Keratinocyte (primary cell): ENCODE results near the gene ZNF627. TPM values are rescaled to one million over a fixed set of nuclear protein-coding genes. Genes with fewer than 3 reads are reported as not detected.

ENCODE experiments used
- DNase-seq: peaks from one replicate; pipeline ENCODE4 v3.0.0-alpha.2; 2011; ENCODE audit warnings: low read depth, missing footprints, low spot score
- FAIRE-seq: peaks from 2 replicates; lab custom pipeline; 2011; peaks lifted over from hg19 to GRCh38; lab: Jason Lieb, UNC
- H2AFZ ChIP-seq: 2 replicates; pipeline ENCODE4 v1.6.0; 2012; ENCODE audit warnings: low read length, control low read depth, inconsistent platforms; ENCODE audit not compliant: control insufficient read depth
- H3K27ac ChIP-seq: 2 replicates; pipeline ENCODE4 v1.5.1; 2011; ENCODE audit warnings: low read length; ENCODE audit not compliant: control insufficient read depth, insufficient read depth
- H3K27me3 ChIP-seq: 3 replicates; pipeline ENCODE4 v1.6.0; 2011; ENCODE audit warnings: low read length; ENCODE audit not compliant: control insufficient read depth, insufficient read depth; ENCODE audit errors: extremely low read depth
- H3K36me3 ChIP-seq, 2 experiments: 2 replicates in 1 of 2; 3 replicates in 1 of 2; pipeline ENCODE4 v1.5.1; 2011; ENCODE audit warnings: low read length in 2 of 2, mild to moderate bottlenecking in 1 of 2; ENCODE audit not compliant: control insufficient read depth in 2 of 2, insufficient read depth in 2 of 2; ENCODE audit errors: extremely low read depth in 1 of 2
- H3K4me1 ChIP-seq: 3 replicates; pipeline ENCODE4 v1.5.1; 2011; ENCODE audit warnings: low read length; ENCODE audit not compliant: control insufficient read depth, insufficient read depth; ENCODE audit errors: extremely low read depth
- H3K4me2 ChIP-seq: 3 replicates; pipeline ENCODE4 v1.6.0; 2011; ENCODE audit warnings: low read depth, low read length; ENCODE audit not compliant: control insufficient read depth, insufficient read depth; ENCODE audit errors: extremely low read depth
- H3K4me3 ChIP-seq, 3 experiments: fragments of 200-600 bp in 1 of 3; sonication (generic) in 1 of 3; 2 replicates in 2 of 3; 3 replicates in 1 of 3; pipeline ENCODE4 v1.5.1; 2011 to 2016; ENCODE audit warnings: low read length in 3 of 3, mild to moderate bottlenecking in 3 of 3, control low read depth in 2 of 3, inconsistent platforms in 1 of 3, low read depth in 1 of 3, mixed read lengths in 1 of 3, mixed run types in 1 of 3, moderate library complexity in 1 of 3; ENCODE audit not compliant: control insufficient read depth in 2 of 3, insufficient read depth in 2 of 3; ENCODE audit errors: extremely low read depth in 1 of 3
- H3K79me2 ChIP-seq: 2 replicates; pipeline ENCODE4 v1.6.0; 2012; ENCODE audit warnings: low read length; ENCODE audit not compliant: control insufficient read depth, insufficient read depth
- H3K9ac ChIP-seq: 3 replicates; pipeline ENCODE4 v1.6.0; 2011; ENCODE audit warnings: low read length; ENCODE audit not compliant: control insufficient read depth, insufficient read depth; ENCODE audit errors: extremely low read depth
- H3K9me1 ChIP-seq: 3 replicates; pipeline ENCODE4 v1.6.0; 2011; ENCODE audit warnings: low read length; ENCODE audit not compliant: control insufficient read depth, insufficient read depth; ENCODE audit errors: extremely low read depth
- H3K9me3 ChIP-seq: 2 replicates; pipeline ENCODE4 v1.5.1; 2012; ENCODE audit warnings: low read depth, low read length; ENCODE audit not compliant: control insufficient read depth
- H4K20me1 ChIP-seq: 3 replicates; pipeline ENCODE4 v1.6.0; 2011; ENCODE audit warnings: low read length; ENCODE audit not compliant: control insufficient read depth, insufficient read depth; ENCODE audit errors: extremely low read depth
- CTCF ChIP-seq, 3 experiments: IDR thresholded peaks in 1 of 3; conservative IDR thresholded peaks in 1 of 3; optimal IDR thresholded peaks in 1 of 3; 2 replicates in 2 of 3; 3 replicates in 1 of 3; pipeline versions ENCODE3 to v1.5.1; 2011; ENCODE audit warnings: low read length in 3 of 3, mild to moderate bottlenecking in 3 of 3, moderate library complexity in 2 of 3, control low read depth in 1 of 3, inconsistent platforms in 1 of 3; ENCODE audit not compliant: insufficient read depth in 2 of 3; ENCODE audit errors: extremely low read depth in 1 of 3
- EZH2 ChIP-seq: IDR thresholded peaks from one replicate; pipeline ENCODE4 v1.6.1; 2012; ENCODE audit warnings: inconsistent platforms, mild to moderate bottlenecking, low read length, moderate library complexity
- dilution Hi-C: fragments of 300-500 bp; cut with MboI; formaldehyde crosslinking; loops from one replicate; pipeline ENCODE4 v1.7.0; 2020; ENCODE audit warnings: low sequenced_read_pairs; ENCODE audit not compliant: extremely low pct_ligation_motif_present
- polyA plus RNA-seq, 5 experiments: library from polyadenylated mRNA; depleted of rRNA in 3 of 5; stranded (reverse) in 3 of 5; stranded (forward) in 1 of 5; unstranded in 1 of 5; fragments of >200 nt; gene quantifications; 1 replicate in 1 of 5; 2 replicates in 3 of 5; 3 replicates in 1 of 5; pipeline versions ENCODE4 v1.2.1 to v1.2.3, GENCODE V29; 2011 to 2012; ENCODE audit warnings: missing spikeins in 2 of 5, low read depth in 1 of 5, low replicate concordance in 1 of 5

The ZNF627 gene
- polyA plus RNA-seq, 1 donor (not counting 4 experiments of a cell fraction or from before 2014, with no cell fraction given), result 8.5 TPM

- H3K27ac ChIP-seq, result no peak overlapping the region
- H3K4me3 ChIP-seq, result no peak overlapping the region
- TF ChIP-seq CTCF (optimal IDR thresholded peaks at IDR 0.05 in 1 of 3, IDR thresholded peaks at IDR 0.05 in 1 of 3, conservative IDR thresholded peaks at IDR 0.05 in 1 of 3; ENCODE audit: extremely low read depth in 1 of 3, insufficient read depth in 2 of 3, low read length in 3 of 3) (no peak), EZH2 (no peak)
- H3K36me3 ChIP-seq, result peaks cover 10 to 25% of the 10 kb centered on the region in 2 experiments
- peaks cover 40% of the 10 kb centered on the region for H3K79me2 ChIP-seq
- H3K9ac ChIP-seq, result no peak overlapping the region
- H3K4me1 ChIP-seq, result peaks cover 9% of the 10 kb centered on the region
- FAIRE-seq (no peak), DNase-seq (no peak)
- no peaks in the 10 kb centered on the region for H3K9me3 ChIP-seq
- peaks cover 4% of the 10 kb centered on the region for H4K20me1 ChIP-seq
- peaks cover 4% of the 10 kb centered on the region for H3K9me1 ChIP-seq
- H3K27me3 ChIP-seq, result no peaks in the 10 kb centered on the region
- H3K4me2 ChIP-seq, result no peak overlapping the region
- dilution Hi-C loops, result no loop called here
- H2AFZ ChIP-seq, result no peak overlapping the region
These were observed 43.1 kb upstream of the ZNF627 start for GRCh38 chr19:11554160-11554559.

GRCh38 chr19:11555246-11555645 is 42.0 kb upstream of the ZNF627 start:
- FAIRE-seq, result no peak
- DNase-seq, result no peak
- Histone ChIP-seq H3K27ac (no peak overlapping the region), H3K4me3 (no peak overlapping the region), H3K27me3 (no peaks in the 10 kb centered on the region), H3K36me3 (peaks cover 10 to 25% of the 10 kb centered on the region in 2 experiments), H2AFZ (no peak overlapping the region), H3K4me2 (no peak overlapping the region), H3K79me2 (peaks cover 40% of the 10 kb centered on the region), H3K9me3 (no peaks in the 10 kb centered on the region), H3K9ac (no peak overlapping the region), H3K4me1 (peaks cover 12% of the 10 kb centered on the region), H3K9me1 (peaks cover 4% of the 10 kb centered on the region), H4K20me1 (peaks cover 4% of the 10 kb centered on the region)
- no peak for TF ChIP-seq CTCF (optimal IDR thresholded peaks at IDR 0.05 in 1 of 3, IDR thresholded peaks at IDR 0.05 in 1 of 3, conservative IDR thresholded peaks at IDR 0.05 in 1 of 3; ENCODE audit: extremely low read depth in 1 of 3, insufficient read depth in 2 of 3, low read length in 3 of 3)
- no peak for TF ChIP-seq EZH2
- dilution Hi-C loops, result no loop called here
